HG02763 (cell line): ENCODE results near the gene FAM110D.

ENCODE experiments used
- ATAC-seq: cut with Tn5 transposase; IDR thresholded peaks from one replicate; pipeline ENCODE4 v1.9.1; 2021; ENCODE audit warnings: mild to moderate bottlenecking, moderate library complexity; ENCODE audit not compliant: unreplicated experiment

Gene FAM110D

DNA sequence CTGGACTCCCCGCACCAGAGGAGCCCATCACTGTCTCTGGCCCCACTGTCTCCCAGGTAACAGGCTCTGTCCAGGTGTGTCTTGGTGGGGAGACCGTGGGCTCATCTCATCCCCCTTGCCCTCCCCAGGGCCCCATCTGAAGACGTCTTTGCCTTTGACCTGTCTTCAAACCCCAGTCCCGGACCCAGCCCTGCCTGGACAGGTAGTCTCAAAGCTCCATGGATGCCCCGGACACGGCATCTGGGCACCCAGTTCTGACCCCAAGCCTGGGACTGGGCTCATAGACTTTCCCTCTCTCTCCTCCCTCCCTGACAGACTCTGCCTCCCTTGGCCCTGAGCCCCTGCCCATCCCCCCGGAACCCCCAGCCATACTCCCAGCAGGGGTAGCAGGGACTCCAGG, 25.2 kb downstream of the FAM110D start:
- no peak for ATAC-seq

DNA sequence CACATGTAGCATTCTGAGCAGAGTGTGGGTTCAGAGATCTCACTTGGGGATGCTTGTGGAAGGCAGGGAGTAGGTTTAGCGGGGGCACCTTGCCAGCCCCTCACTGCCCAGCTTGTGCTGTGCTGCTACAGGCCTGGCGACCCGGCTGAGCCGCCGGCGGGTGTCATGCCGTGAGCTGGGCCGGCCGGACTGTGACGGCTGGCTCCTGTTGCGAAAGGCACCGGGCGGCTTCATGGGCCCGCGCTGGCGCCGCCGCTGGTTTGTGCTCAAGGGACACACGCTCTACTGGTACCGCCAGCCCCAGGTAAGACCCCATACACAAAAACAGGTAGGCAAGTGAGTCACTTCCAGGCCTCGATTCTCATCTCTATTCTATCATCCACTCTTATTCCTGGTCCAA, 26.0 kb downstream of the FAM110D start:
- ATAC-seq, result no peak

DNA sequence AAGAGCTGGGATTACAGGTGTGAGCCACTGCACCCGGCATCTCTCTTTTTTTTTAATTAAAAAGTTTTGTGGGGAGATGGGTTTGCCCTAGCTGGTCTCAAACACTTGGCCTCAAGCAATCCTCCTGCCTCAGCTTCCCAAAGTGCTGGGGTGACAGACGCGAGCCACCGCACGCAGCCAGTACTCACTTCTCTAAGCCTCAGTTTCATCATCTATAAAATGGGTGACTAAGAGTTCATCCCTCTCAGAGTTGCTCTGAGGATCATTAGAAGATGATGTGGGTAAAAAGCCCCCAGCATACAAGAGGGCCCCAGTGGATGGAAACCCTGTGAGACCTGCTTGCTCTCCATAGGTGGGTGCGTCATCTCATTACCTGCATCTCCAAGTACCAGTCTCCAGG, 29.0 kb downstream of the FAM110D start:
- ATAC-seq, result no peak

DNA sequence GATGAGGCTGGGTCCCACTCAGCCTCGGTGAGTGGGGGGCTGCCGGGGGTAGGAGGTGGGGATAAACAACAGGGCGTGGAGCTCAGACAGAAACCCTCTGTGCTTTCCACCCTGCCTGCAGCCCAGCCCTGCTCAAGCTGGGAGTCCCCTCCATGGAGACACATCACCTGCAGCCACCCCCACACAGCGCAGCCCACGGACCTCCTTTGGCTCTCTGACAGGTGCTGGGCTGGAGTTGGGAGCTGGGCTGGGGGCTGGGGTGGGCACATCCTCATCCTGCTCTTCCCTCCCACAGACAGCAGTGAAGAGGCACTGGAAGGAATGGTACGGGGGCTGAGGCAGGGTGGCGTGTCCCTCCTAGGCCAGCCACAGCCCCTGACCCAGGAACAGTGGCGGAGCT, 29.6 kb downstream of the FAM110D start:
- ATAC-seq, result no peak

DNA sequence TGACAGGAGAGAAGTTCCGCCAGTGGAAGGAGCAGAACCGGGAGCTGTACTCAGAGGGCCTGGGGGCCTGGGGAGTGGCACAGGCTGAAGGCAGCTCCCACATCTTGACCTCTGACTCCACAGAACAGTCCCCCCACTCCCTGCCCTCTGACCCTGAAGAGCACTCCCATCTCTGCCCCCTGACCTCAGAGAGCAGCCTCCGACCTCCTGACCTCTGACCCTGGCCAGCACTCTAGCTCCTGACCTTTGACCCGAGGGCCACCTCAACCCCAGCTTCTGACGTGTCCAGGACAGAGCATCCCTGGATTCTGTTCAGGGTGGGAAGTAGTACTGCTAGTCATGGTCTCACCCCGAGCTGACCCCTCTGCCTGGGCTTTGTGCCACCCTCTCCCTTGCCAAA, 30.5 kb downstream of the FAM110D start:
- ATAC-seq, result no peak

DNA sequence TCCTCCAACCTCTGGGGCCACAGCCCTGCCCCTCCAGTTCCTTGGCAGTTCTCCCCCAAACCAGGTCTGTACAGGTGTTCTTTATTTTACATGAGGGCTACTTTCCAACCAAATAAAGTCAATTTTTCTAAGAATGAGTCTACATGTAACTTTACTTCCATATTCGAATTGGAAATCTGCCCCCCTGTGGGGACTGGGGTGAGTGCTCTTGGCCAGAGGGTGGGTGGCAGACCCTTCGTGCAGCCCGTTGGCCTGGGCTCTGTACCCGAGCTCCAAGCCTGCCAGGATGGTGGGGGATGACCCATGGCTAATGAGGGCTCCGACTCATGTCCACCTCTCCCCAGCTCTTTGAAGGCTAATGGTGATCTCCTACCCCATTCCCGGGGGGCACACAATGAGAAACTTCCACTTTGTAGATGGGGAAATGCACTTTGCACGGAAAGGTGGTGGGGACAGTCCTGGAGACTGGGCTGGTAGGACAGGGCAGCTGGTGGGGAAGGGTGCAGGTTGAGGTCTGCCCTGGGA, 30.9 kb downstream of the FAM110D start:
- no peak for ATAC-seq

DNA sequence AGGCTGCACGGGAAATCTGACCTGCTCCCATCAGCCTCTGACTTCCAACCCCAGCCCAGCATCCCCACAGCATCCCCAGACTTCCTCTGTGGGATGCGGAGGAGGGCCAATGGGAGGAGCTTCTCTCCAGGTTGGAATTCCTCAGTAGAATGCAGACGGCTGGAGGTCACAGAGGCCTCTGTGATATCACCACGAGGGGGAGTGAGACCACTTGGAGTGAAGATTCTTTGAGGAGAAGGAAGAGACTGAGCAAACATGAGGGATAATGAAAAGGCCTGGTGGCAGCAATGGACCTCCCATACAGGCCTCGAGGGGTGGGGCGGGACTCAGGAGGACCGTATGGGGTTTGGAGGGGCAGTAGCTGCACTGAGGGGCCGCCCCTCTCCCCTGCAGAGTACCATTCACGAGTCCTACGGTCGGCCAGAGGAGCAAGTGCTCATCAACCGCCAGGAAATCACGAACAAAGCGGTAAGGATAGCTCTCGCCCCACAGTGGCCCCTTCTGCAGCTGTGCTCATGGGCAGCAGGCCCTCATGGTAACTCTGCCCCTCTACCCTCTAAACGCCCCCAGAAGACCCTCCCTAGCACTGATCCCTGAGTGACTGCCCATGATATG, 31.6 kb downstream of the FAM110D start, which contains the start of gene CATSPER4:
Gene CATSPER4, plus strand, starts transcription at position 230 of the 615 bp plus-strand sequence. Its CDS starts 26 bp downstream, at position 256.
- ATAC-seq, result no peak

DNA sequence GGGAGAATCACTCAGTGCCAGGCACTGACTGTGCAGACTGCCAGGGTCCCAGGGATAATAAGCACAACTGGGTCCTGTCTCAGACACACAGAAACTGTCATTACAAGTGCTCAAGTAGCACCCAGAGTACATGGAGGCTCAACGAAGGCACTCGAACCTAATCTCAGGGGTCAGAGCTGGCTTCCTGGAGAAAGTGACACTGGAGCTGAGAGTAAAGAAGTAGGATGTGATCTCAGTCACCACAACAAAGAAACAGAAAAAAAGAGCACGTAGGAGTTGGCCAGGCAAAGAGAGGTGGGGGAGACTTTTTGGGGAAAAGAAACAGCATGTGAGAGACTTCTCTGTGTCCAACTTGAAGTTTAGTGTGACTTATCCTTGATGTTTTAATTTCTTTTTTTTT, 32.9 kb downstream of the FAM110D start:
- no peak for ATAC-seq

DNA sequence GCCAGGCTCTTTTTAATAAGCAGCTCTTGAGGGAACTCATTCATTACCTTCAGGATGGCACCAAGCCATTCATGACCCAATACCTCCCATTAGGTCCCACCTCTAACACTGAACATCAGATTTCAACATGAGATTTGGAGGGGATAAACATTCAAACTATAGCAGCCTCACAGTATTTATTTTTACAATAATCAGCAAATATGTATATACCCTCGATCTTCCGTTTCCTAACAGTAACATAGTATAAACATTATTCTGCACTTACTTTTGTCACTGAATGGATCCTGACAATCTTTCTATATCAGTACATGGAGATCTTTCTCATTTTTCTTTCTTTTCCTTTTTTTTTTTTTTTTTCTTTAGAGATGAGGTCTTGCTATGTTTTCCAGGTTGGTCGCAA, 36.9 kb downstream of the FAM110D start:
- no peak for ATAC-seq

DNA sequence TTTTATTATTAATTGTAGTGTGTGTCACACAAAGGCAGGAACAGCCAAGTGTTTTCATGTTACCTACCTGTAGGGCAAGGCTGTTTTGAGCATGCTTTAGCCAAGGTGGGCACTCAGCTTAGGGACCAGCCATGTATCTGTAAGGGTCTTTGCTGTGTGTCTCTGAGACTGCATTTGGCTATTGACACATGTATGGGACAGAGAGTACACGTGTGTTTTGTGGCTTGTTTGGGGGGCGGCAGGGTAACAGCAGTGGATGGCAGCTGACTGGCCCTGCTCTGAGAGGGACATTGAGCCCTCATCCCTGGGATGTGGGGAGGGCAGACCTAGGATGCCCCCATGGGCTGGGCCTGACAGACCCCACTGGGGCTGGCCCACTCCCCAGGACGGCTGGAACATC, 38.4 kb downstream of the FAM110D start:
- ATAC-seq, result no peak

DNA sequence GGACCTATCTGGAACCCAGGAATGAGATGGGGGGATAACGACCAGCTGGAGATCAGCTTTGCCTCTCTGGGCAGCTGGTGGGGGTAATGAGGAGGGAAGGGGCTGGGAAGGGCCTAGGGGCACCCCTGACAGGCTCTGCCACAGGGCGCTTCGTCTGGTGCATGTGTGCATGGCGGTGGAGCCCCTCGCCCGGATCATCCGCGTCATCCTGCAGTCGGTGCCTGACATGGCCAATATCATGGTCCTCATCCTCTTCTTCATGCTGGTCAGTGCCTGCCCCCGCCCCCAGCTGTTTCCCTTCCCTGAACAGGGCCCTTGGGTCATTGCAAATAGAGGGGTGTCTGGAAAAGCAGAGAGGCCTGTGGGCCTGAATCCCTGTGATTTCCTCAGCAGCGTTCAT, 38.9 kb downstream of the FAM110D start:
- no peak for ATAC-seq

DNA sequence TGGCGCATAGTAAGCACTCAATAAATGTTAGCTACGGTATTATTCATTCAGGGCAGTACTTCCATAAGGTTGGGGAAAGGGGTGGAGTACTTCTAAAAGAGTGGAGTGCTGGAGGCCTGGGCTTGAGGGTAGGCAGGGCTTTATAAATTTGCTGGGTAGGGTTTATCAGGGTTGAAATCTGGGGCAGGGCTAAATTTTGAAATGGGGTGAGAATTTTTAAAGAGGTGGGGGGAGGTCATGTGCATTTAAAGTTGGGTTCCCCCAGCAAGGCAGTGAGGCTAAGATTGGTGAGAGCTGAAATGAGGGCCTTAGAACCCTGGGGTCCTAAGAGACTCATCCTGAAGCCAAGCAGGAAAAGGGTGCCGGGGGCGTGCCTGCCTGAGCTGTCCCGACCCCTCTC, 41.5 kb downstream of the FAM110D start:
- ATAC-seq, result no peak

DNA sequence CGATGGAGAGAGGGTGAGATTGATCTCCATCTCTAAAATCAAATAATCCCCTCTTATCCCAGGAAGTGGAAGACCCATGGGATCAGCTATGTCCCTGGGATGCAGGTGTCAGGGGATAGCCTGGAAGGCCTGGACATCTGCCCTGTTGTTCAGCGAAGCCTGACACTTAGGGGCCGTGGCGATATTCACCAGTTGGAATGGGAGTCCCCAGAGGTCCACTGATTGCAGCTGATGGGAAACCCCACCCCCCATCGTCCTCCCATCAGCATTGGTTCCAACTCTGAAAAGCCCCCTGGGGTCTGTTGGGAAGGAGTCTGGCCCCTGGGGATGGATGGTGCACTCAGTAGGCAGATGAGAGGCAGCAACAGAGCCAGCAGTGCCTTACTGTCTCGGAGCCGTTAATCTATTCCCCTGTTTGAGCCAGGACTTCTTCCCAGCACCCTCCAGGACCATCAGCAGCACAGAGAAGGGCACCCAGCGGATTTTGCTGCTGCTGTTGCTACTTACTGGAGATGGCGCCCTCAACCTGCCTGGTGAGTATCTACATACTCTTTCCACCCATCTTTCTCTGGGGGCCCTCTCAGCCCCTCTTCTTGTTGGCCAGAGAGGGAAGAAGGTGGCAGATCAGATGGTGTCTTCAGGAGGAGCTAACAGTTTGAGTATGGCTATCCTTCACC, 44.9 kb downstream of the FAM110D start:
- ATAC-seq, result no peak

DNA sequence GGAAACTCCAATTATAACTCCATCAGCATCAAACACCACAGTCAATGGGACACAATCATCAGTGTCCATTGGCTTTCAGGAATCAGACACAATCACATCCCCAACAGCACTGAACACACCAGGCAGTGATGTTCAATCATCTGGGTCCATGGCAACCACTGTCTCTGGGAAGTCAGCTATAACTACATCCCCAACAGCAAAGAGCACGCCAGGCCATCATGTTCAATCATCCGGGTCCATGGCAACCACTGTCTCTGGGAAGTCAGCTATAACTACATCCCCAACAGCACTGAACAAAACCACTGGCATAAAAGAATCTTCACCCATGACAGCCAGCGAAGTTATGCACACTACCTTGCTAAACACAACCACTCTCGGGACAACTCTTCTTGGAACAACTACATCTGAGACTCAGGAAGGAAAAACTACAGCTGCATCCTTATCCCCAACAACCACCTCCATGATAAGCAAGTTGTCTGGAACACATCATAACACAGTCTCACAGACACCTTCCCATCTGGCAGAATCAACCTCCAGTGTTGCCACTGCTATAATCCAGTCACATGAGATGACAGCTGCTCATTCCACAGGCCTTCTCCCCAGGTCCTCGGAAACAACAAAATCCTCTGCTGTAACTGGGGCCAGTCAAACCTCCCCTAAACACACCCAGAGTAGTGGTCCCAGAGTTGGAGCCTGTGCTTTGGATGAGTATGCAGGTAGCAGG, 51.4 kb downstream of the FAM110D start:
- no peak for ATAC-seq

DNA sequence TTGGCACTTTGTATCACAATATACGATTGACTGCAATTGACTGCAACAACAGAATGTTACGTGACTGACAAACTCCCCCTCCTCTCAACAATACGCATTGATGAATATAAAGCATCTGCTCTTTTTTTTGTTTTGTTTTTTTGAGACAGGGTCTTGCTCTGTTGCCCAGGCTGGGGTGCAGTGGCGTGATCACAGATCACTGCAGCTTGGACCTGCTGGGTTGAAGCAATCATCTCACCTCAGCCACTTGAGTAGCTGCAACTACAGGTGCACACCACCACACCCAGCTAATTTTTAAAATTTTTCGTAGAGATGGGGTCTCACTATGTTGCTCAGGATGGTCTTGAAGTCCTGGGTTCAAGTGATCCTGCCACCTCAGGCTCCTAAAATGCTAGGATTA, 53.8 kb downstream of the FAM110D start:
- no peak for ATAC-seq

DNA sequence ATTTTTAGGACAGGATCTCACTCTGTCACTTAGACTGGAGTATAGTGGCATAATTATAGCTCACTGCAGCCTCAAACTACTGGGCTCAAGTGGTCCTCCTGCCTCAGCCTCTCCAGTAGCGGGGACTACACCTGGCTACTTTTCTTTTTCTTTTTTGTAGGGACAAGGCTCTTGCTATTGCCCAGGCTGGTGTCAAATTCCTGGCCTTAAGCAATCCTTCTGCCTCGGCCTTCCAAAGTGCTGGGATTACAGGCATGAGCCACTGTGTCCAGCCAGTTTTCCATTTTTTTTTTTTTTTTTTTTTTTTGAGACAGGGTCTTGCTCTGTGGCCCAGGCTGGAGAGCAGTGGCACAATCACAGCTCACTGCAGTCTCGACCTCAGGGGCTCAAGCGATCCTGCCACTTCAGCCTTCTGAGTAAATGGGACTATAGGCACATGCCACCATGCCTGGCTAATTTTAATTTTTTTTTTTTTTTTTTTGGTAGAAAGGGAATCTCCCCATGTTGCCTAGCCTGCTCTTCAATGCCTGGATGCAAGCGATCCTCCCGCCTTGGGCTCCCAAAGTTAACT, 54.5 kb downstream of the FAM110D start:
- no peak for ATAC-seq
